GM19099 (cell line): ENCODE results near the gene YTHDC1.

Experiments
- POLR2A ChIP-seq: IDR thresholded peaks from 3 replicates; pipeline ENCODE4 v1.6.1; 2011; ENCODE audit warnings: low read depth; ENCODE audit not compliant: insufficient read length; ENCODE audit errors: extremely low read depth

YTHDC1 gene

DNA sequence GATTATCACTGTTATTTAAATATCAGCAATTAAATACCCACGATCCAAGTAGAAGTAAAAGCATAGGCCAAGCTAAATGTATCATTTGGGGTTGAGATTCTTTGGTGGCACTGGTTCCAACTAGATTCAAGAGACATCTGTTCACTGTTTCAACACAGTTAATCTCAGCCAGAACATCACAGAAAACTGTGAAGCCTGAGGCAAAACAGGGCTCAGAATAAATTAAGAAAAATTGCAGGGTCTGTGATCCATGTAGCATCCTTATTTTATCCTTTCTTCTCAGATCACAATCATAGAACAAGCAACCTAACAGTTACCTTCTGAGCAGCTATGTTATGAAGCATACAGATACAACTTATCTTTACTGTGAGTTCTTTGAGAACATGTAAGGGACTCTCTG is 23.7 kb downstream of the YTHDC1 start:
- TF ChIP-seq POLR2A, result no peak

DNA sequence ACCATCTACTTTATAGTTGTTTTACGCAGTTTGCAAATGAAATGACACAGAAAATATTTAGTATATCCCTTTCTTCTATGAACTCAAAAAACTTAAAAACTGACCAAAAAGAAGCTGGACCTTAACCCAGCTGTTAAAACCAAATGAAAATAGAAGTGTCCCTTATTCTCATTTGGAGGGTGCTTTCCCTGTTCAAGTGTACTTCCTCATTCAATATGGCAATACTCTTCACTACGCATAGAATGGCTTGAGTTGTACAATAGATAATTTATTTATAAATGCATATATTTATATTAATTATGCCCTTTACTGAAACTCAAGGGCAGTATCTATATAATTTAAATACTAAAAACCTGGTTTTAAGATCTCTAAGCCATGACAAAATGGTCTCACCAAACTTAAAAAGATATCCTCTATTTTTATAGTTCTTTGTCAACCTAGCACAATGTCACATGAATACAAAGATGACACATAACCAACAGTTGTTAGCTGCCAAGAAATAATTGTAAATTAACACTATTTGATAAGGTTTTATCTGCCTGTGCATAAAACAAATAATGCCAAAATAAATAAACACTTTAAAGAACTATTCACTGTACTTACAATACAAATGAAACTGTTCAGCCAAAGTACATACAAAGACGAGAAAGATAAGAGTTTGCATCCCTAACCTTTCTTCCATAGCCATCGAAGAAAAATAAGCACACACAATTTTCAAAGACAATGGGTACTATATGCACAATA is 25.2 kb downstream of the YTHDC1 start:
- no peak for TF ChIP-seq POLR2A

DNA sequence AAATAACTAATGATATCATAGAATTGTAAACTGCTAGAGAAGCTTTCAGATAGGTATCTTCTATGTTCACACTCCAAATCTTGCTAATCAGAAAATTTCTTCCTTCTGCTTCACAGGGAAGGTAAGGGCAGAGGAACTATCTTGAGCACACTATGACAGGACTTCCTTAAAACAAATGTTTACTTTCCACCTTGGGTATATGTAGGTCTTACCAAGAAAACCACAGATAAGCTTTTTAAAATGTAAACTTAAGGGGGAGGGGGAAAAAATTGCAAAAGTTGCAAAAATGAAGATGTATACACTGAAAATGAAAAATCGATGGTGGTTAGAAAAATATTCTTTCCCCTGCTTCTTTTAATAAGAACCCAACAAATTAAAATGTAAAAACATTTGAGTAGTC is 30.9 kb downstream of the YTHDC1 start:
- TF ChIP-seq POLR2A, result no peak

DNA sequence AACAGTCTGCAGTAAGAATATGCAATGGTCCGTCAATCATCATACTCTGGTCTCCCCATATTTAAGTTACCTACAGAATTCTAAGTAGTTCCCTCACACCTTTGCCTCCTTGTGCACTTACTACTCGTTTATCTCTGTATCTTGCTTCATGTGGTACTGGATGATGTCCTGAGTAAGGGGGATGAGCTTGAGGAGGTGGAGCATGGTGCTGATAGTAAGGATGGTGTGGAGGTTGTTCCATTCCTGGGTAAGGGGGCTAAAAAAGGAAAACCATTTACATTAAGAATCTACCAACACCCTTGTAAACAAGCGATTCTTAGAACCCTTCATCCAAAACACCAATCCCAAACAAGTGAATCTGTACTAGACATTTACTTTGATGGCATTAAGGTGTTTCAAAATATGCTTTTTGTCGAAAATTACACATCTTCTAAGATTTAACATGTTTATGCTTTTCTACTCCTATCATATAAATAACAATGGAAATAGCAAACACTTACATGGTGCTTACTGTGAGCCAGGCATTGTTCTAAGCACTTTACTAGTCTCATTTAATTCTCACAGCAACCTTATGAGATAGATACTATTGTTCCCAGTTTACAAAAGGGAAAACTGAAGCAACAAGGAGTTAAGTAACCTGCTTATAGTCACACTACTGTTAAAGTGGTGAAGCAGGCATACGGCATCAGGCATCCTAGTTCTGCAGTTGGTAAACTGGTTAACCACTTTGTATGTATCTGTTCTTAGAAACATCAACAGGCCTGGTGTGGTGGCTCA is 33.5 kb downstream of the YTHDC1 start:
- TF ChIP-seq POLR2A, result no peak

DNA sequence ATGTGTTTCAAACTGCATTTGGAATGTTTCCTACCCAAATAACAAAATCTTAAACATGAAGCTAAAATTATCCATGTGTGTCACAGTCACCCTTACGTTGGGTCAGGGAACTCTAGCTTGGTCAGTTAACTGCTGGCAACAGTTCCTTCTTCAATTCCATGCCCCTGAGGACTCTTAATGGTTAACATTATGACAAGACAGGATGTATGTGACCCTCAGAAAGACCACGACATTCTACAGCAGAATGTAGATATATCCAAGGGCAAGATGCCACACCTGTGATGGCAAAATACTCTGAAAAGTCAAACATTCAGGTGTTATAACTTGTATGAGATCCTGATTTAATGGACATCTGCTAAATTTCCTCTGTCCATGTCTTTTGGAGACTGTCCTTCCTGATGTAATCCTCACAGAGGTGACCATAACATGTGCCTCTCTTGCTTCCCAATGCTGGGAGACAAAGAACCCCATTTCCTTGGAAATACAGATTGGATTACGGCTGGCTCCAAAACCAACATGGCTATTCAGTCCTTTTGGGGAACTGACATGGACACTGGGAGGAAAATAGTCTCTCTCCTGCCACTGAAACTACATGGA is 39.1 kb downstream of the YTHDC1 start:
- no peak for TF ChIP-seq POLR2A

DNA sequence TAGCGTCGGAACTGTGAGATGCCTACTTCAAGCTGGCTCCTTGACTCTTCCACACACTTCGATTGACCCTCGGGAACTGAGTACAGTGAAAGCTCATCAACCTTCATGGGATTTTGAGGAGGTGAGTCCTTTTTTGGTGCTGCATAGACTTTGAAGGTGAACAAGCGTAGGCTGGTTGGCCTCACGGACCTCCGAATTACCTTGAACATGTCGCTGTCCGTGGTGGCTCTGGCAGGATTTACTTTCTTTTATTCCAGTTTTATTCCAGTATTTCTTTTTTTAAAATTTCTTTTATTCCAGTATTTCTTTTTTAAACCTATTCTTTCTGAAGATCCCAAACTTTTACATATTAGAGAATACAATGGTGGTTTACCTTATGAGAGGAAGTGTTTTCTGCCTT is 45.2 kb downstream of the YTHDC1 start:
- no peak for TF ChIP-seq POLR2A

DNA sequence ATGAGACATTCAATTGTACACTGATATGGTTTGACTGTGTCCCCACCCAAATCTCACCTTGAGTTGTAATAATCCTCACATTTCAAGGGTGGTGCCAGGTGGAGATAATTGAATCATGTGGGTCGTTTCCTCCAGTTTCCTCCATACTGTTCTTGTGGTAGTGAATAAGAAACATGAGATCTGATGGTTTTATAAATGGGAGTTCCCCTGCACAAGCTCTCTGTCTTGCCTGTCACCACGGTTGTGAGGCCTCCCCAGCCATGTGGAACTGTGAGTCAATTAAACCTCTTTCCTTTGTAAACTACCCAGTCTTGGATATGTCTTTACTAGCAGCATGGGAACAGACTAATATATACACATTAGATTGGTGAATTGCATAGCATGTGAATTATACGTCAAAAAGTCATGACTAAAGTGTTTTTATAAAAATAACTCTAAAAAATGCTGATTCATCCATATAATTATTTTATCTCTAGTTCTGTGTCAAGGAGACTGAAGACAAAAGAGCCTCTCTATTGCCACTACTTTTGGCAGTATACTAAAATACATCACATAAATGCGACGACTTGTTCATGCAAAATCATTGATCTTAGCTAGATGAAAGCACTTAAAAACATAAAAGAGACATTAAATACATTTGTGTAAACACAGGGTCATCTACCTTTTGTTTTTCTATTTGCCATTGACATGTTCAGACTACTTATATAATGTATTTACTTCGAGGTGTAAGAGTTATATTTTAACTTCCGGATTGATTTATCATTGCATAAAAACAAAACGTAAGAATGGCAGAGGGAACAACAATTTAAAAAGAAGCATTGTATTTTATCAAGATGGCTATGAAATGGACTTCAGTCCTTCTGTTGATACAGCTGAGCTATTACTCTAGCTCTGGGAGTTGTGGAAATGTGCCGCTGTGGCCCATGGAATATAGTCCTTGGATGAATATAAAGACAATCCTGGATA is 50.1 kb downstream of the YTHDC1 start:
- TF ChIP-seq POLR2A, result no peak

DNA sequence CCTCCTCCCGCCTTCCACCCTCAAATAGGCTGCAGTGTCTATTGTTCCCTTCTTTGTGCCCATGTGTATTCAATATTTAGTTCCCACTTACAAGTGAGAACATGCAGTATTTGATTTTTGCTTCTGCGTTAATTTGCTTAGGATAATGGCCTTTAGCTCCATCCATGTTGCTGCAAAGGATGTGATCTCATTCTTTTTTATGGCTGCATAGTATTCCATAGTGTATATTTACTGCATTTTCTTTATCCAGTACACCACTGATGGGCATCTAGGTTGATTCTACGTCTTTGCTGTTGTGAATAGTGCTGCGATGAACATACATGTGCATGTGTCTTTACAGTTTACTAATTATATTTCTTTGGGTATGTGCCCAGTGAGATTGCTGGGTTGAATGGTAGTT is 52.8 kb downstream of the YTHDC1 start:
- TF ChIP-seq POLR2A, result no peak

DNA sequence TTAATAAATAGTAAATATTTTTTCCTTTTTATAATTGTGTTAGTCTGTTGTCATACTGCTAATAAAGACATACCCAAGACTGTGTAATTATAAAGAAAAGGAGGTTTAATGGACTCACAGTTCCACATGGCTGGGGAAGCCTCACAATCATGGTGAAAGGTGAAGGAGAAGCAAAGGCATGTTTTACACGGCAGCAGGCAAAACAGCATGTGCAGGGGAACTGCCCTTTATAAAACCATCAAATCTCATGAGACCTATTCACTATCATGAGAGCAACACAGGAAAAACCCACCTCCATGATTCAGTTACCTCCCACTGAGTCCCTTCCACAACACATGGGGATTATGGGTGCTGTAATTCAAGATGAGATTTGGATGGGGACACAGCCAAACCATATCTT is 58.6 kb downstream of the YTHDC1 start:
- TF ChIP-seq POLR2A, result no peak

DNA sequence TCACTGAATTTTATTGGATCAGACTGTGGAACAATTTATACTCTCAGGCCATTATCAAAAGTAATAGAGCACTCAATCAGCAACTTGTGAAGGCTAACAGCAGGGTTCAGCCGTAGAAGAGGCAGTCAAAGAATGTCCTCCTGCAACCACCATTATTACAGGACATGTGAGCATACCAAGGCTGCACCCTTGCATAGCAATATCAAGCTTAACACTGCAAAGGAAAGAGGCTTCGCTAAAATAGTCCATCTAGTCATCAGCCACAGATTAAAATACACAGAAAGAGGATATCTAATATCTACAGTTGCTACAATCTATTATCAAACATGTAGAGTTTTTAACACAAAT is 61.5 kb downstream of the YTHDC1 start:
- TF ChIP-seq POLR2A, result no peak

DNA sequence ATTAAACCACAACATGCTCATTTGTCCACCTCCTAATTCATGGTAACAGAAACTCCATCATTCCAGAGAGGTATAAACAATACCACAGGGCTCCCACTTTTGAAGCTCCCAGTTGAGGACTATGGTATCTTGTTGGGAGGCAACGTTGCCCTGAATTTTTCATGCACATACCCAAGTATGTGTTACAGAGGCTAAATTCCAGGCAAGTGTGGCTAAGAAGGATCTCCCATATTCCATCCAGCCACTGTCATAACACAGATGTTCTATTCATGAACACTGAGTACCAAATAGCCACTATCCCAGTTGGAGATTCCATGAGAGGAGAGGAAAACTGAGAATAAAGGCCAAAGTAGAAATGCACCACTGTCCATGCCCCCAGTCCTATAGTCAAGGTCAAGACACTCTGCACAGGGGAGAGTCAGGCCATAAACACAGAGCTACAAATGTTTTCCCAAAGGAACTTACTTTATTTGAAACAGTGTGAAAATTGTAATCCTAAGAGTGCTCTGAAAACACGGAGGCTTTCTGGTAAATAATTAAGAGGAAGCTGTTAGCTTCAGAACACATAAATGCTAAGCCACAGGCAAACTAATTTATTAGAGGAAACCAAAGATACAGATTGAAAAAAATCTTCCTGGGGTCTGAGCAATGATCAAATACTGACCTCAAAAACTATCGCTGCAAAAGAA is 62.0 kb downstream of the YTHDC1 start:
- TF ChIP-seq POLR2A, result no peak

DNA sequence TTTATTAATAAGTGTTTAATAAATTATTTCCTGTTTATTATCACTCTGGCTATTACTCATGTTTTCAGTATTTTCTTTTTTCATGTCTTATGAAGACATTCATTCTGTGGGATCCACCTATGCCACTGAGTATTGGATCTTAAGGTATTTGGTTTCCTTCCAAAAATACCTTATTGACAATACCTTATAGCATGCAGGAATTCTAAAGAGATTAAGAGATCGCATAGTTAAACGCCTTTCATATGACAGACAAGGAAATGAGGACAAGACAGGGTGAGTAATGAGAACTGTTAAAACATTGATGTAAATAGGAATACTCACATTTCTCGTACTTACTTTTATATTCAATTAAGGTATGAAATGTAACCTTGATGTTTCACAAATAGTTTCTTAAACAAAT is 66.2 kb downstream of the YTHDC1 start:
- no peak for TF ChIP-seq POLR2A

DNA sequence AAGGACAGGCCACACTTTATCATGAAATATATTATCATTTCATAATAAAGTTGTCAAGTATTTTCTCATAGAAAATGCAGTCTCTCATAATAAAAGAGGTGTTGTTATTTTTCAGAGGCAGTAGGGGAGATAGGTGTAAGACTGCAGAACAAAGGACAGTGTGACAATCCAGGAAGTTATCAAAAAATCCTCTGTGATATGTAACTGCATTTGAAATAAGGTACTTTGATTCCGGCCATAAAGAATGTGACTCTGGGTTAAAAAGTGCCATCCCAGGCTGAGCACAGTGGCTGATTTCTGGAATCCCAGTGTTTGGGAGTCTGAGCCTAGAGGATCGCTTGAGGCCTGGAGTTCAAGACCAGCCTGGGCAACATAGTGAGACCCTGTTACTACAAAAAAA is 66.8 kb downstream of the YTHDC1 start:
- TF ChIP-seq POLR2A, result no peak

DNA sequence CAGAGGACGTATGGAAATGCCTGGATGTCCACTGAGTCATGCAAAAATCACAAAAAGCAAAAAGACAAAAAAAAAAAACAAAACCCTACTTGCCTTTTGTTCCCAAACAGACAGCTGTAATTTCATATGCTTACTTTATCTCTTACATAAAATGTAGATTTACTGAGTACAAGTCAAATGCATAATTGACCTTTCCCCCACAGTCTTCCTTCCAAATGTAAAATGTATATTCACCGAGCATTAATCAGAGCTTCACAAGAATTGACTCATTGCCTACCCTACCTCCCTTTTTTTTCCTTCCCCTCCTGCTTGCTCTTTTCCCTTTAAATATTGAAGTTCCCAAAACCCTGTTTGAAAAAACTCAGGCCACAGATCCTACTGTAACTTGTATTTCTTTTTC is 71.9 kb downstream of the YTHDC1 start:
- TF ChIP-seq POLR2A, result no peak
